Coronary artery (tissue), 2 donors: ENCODE measurements around the gene ATP2A3.

ENCODE experiments used
- DNase-seq: peaks from one replicate; pipeline ENCODE4 v3.0.0-alpha.2; 2017; ENCODE audit warnings: low spot score
- H3K27ac ChIP-seq, 2 donors: fragments of 200-600 bp; sonication (generic); one replicate each; pipeline ENCODE4 v1.5.1; 2016 to 2019
- H3K4me3 ChIP-seq: fragments of 200-600 bp; sonication (generic); 2 replicates; pipeline ENCODE4 v1.5.1; 2016; ENCODE audit warnings: mild to moderate bottlenecking, moderate library complexity
- TF ChIP-seq, protein P1 (sequence below): fragments of 200-600 bp; sonication (generic); IDR thresholded peaks from one replicate; pipeline ENCODE4 v1.5.1; 2019; ENCODE audit warnings: antibody characterized with exemption

Gene ATP2A3

DNA sequence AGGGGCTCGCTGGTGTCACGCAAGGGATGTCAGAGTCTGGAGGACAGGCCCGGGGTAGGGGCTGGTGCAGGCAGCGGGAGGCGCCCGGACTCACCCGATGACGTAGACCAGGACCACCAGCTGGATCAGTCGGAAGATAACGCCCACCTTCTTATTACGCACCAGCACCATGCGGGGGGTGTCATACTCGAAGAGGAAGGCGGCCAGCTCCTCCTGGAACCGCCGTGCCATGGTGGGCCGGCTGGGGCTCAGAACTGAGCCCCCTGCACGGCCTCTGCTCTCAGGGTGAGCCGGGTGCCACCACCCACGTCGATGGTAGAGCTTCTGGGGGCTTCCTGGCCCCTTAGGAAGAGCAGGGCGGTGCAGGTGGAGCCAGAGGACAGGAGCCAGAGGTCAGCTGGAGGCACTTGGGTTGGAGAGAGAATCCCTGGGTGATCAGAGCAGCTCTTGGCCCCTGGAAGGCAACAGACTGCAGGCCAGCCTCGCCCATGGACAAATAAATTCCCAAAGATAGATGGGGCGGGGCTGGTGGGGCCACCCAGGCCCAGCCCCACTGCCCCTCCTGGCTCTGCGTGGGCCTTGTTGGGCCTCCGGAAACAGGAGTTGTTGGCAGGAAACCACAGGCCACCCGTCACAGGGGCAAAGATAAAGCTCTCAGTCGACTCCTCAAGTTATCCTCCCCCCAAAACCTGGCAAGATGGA lies 48.1 kb downstream of the ATP2A3 start, which contains the start of gene P2RX1:
P2RX1 (minus strand) TSS at position 471 of the 702 bp plus-strand sequence; CDS start at position 231, 240 bp downstream.
- peak; percentile 79 for DNase-seq
- Histone ChIP-seq H3K27ac (peak within 1 kb of the TSS; percentile 80 to 92), H3K4me3 (peak within 1 kb of the TSS; percentile 49)

DNA sequence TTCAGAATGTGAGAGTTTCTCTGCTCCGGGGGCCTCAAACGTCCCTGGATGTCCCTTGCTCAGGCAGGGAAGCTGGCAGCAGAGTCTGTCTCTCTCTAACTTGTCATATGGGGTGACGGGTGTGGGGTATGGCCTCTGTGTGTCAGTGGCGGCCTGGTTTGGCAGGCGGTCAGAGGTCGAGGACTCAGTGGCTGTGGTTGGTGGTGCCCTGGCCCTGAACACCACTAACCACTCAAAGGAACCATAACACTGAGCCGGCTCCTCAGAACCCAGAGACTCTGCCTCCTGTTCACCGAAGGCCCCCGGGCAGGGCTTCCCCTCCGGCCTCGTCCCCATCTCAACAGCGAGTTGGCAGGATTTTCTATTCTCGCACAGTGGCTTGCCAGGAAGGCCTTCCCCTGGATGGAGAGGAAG lies 48.6 kb downstream of the ATP2A3 start:
- peak overlapping the region; percentile 80 to 92 for H3K27ac ChIP-seq
- DNase-seq = peak; percentile 73
- H3K4me3 ChIP-seq = peak overlapping the region; percentile 49
- TF ChIP-seq, protein P1, sequence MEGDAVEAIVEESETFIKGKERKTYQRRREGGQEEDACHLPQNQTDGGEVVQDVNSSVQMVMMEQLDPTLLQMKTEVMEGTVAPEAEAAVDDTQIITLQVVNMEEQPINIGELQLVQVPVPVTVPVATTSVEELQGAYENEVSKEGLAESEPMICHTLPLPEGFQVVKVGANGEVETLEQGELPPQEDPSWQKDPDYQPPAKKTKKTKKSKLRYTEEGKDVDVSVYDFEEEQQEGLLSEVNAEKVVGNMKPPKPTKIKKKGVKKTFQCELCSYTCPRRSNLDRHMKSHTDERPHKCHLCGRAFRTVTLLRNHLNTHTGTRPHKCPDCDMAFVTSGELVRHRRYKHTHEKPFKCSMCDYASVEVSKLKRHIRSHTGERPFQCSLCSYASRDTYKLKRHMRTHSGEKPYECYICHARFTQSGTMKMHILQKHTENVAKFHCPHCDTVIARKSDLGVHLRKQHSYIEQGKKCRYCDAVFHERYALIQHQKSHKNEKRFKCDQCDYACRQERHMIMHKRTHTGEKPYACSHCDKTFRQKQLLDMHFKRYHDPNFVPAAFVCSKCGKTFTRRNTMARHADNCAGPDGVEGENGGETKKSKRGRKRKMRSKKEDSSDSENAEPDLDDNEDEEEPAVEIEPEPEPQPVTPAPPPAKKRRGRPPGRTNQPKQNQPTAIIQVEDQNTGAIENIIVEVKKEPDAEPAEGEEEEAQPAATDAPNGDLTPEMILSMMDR = no peak

More for the DNA sequence above, 48.1 kb downstream of the ATP2A3 start, which contains the start of gene P2RX1:
- TF ChIP-seq, protein P1 = no peak

DNA sequence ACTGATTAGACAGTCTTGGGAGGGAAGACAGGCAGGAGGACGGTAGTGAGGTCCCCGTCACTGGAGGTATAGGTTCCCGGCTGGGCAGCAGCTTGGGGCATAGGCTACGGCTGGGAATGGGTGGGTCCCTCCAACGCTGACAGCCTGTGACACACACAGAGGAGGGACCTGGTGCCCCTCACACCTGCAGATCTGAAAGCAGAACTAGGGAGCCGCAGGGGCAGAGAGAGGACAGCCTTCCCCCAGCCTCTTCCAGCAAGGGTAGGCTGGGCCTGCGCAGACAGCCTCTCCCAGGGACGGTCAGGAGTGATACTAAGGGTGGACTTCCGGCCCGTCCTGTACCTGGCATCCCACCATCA lies 49.9 kb downstream of the ATP2A3 start:
- no peak for DNase-seq
- TF ChIP-seq, protein P1 = no peak
- H3K4me3 ChIP-seq = peak overlapping the region; percentile 49
- peak overlapping the region; percentile 80 to 92 for H3K27ac ChIP-seq

DNA sequence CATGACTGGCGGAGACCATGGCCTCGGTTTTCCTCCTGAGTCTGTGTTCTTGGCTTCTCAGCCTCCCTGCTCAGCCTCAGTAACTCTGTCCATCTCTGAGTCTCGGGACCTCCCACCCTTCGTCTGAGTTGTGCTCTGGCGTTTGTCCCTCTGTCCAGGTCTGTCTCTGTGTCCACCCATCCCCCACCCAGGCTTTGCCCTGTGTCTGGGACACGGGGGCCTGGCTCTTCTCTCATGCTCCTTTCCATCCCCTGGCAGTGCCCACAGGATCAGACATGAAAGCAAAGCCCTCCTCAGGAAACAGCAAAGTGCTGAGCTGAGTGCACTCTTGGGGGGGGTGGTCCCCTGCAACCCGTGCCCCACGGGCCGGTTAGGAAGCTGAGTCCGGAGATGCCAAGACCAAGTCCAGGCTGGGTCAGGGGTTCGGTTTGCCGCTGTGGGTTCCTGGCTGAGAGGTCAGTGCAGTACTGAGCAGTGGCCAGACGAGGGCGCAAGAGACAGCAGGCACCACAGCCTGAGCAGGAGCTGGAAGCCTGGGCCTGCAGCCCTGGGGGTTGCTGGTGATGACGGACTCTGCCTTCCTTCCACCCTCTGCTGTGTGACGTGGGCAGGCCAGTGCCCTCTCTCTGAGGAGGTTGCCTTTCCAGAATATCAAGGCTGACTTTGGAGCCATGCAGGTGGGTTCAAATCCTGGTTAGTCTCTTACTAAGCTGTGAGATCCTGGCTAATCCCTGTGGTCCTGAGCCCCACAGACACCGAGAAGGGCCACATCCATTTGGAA lies 50.5 kb downstream of the ATP2A3 start:
- peak; percentile 86 for DNase-seq
- TF ChIP-seq, protein P1 = peak; percentile 97
- peak overlapping the region; percentile 80 to 92 for H3K27ac ChIP-seq
- peak overlapping the region; percentile 49 for H3K4me3 ChIP-seq

DNA sequence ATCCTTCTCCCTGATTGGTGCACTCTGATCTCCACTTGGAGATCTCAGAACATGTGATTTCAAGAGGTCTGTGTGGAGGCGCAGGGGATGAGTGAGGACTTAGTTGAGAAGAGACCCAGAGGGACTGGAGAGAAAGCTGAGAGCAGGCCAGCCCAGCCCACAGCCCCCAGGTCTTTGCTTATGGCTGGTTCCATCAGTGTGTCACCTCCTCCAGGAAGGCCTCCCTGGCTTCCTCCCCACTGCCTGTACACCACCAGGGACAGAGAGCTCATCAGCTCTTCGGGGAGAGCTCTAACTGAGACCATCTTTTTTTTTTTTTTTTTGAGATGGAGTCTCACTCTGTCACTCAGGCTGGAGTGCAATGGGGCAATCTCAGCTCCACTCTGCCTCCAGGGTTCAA lies 51.4 kb downstream of the ATP2A3 start:
- no peak for DNase-seq
- Histone ChIP-seq H3K4me3 (no peak overlapping the region), H3K27ac (no peak overlapping the region)
- TF ChIP-seq, protein P1 = no peak

DNA sequence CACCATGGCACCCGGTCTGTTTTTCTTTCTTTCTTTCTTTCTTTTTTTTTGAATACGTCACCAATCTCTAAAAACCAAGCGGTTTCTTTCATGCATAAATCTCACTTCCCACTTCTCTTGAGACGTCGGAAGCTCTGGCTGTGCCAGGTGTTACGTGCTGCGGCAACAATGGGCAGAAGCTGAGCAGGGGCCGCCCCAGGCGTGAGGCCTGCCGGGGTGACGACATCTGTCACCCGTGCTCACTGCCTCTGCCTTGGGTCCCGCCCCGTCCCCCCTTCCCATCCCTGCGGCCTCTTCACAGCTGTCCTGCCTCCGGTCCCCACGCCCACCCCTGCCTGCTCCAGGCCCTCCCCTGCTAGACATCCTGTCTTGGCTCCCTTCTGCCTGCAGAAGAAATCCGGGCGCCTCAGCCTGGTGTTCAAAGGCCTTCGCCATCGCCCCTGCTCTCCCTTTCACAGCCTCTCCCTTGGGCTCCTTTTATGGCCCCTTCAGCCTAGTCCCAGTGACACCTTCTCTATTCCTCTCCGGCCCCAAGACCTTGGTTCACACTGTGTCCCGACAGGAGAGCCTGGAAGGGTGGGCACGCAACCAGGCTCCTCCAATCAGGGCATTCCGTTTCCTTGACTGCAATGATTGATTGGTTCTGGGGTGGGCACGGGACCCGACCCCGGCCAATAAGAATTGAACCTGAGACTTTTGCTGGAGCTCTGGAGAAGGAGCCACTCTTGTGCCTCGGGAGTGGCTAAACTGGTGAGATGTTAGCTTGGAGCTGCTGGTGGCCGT lies 52.8 kb downstream of the ATP2A3 start:
- Histone ChIP-seq H3K27ac (no peak overlapping the region), H3K4me3 (no peak overlapping the region)
- DNase-seq = no peak
- TF ChIP-seq, protein P1 = no peak
